Stimulated activated CD8-positive, alpha-beta memory T cell treated with anti-CD3 and anti-CD28 coated beads, Interleukin-7, amount 100 ng/mL, for 1 hour (primary cell): ENCODE measurements around the gene RNF168.
A peak's percentile ranks its signal among the peaks of the same experiment; 100 is the strongest.
"Not testable (repeated sequence)": the region's sequence is repeated elsewhere in the genome, so short reads cannot be mapped to it uniquely, and the experiment has no call there.

ENCODE experiments used
- DNase-seq, 2 donors: peaks; one replicate each; pipeline ENCODE4 v3.0.0-alpha.2; 2020; ENCODE audit warnings: low read depth in 2 of 2

Gene RNF168

GRCh38 chr3:196503196-196504076 is at the start of gene RNF168:
RNF168 (minus strand) TSS chr3:196503768; CDS start chr3:196503173, 595 bp downstream.
- DNase-seq = peak; percentile 79 to 80

DNA sequence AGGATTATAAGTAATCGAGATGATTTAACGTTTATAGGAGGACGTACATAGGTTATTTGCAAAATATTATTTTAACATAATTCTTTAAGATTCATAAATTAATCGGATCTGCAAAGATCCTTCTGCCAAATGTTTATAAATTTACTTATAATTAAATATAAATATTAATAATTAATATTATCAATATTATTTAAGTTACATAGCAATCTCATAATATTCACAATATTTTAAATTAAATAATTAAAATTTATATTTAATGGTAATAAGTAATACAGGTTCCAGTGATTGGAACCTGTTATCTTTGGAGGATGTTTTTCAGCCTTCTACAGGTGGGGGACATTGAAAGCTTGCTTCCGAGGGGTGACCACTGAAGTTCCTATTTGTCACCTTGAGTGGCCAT is 48.7 kb upstream of the RNF168 start:
- no peak for DNase-seq

GRCh38 chr3:196550172-196550571 is 46.6 kb upstream of the RNF168 start:
- DNase-seq = not testable (repeated sequence)

DNA sequence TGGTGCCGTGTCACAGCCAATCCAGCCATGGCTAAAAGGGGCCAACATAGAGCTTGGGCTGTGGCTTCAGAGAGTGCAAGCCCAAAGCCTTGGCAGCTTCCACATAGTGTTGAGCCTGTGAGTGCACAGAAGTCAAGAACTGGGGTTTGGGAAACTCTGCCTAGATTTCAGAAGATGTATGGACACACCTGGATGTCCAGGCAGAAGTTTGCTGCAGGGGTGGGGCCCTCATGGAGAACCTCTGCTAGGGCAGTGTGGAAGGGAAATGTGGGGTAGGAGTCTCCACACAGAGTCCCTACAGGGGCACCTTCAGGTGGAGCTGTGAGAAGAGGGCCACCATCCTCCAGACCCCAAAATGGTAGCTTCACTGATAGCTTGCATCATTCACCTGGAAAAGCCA is 45.7 kb upstream of the RNF168 start:
- not testable (repeated sequence) for DNase-seq

DNA sequence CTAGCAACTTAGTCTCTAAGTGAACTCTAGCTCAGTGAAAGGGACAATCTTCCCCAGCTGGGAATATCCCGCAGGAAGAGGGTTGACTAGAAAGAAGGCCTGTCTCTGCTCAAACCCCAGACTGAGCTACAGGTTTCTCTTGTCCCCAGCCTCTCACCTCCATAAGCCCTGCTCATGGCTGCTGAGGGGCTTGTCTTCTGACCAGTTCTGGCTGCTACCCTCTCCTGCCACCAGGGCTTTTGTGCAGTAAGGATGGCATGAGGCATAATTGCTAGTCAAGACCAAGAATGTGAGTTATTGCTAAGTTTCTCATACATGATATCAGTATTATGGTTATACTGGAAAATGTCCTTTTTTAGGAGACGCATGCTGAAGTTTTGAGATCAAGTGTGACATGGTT is 43.5 kb upstream of the RNF168 start:
- no peak for DNase-seq

DNA sequence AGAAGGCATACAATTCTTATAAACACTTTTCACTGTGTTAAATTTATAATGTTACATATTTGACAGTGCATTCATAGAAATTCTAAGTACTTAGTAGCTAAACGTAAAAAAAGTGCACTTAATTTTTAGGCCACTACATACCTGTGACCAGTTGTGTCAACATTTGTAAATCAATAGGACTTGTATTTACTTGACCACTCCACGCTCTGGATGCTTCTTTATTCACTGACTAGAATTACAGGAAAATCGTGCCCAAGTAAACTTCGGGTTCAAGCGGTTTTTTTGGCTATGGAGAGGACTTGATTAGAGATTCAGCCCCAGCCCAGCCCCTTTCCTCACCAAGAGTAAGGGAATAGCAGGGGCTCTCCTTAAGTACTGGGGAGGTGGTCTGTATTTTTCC is 43.0 kb upstream of the RNF168 start:
- DNase-seq = no peak

DNA sequence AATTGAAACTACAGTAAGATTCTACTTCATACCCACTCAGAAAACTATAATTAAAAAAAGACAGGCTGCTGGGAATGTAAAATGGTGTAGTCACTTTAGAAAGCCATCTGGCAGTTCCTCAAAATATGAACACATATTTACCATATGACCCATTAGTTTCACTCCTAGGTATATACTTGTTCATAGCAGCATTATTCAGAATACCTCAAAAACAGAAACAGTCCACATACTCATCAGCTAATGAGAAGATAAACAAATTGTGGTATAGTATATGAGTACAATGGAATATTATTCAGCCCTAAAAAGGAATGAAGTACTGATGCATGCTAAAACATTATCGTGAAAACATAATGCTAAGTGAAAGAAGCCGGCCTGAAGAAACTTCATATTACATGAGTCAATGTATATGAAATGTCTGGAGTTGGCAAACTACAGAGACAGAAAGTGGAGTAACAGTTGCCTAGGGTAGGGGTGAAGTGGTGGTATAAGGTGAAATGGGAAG is 41.0 kb upstream of the RNF168 start:
- no peak for DNase-seq

GRCh38 chr3:196541684-196542445 is 38.3 kb upstream of the RNF168 start:
- DNase-seq = no peak

DNA sequence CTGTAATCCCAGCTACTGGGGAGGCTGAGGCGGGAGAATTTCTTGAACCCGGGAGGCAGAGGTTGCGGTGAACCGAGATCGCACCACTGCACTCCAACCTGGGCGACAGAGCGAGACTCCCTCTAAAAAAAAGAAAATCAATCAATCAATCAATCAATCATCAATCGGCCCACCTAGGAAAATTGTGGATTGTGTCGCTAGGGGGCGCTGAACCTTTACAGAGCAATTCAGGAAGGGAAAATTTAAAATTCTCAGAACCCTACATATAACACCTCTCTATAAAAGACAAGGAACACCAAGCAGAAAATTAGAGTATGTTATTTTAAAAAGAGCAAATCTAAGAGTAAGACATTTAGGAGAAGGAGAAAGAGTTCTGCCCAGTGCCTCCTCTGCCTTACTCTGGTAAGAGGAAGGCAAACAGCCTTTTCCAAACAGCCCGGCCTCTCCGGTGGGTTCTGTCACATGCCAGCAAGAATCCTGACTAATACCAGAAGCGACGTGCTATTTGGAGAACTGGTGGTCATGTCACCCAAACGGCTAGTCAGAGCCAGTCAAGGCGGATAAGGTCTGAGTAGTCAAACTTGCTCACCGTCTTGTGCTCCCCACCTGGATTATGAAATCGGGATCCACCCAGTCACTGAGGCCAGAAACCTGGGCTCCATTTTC is 33.9 kb upstream of the RNF168 start:
- DNase-seq = peak; percentile 22 to 52

DNA sequence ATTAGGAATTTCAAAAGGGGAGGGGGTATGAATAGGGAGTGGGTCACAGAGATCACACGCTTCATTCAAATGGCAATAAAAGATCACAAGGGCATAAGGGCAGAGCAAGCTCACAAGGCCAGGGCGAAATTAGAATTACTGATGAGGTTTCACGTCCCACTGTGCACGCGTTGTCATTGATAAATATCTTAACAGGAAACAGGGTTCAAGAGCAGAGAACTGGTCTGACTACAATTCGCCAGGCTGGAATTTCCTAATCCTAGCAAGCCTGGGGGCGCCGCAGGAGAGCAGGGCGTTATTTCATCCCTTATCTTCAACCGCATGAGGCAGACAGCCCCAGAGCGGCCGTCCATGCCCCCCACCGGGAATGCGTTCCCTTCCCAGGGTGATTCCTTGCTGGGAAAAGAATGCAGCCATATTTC is 29.7 kb upstream of the RNF168 start:
- no peak for DNase-seq

DNA sequence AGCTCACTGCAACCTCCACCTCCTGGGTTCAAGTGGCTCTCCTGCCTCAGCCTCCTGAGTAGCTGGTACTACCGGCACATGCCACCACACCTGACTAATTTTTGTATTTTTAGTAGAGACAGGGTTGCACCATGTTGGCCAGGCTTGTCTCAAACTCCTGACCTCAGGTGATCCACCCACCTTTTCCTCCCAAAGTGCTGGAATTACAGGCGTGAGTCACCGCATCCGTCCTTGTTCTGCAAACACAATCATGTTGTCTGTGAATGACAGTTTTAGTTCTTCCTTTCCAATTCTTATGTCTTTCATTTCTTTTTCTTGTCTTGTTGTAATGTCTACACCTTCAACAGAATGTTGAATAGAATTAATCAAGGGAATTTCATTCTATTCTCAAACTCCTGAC is 27.9 kb upstream of the RNF168 start:
- no peak for DNase-seq

DNA sequence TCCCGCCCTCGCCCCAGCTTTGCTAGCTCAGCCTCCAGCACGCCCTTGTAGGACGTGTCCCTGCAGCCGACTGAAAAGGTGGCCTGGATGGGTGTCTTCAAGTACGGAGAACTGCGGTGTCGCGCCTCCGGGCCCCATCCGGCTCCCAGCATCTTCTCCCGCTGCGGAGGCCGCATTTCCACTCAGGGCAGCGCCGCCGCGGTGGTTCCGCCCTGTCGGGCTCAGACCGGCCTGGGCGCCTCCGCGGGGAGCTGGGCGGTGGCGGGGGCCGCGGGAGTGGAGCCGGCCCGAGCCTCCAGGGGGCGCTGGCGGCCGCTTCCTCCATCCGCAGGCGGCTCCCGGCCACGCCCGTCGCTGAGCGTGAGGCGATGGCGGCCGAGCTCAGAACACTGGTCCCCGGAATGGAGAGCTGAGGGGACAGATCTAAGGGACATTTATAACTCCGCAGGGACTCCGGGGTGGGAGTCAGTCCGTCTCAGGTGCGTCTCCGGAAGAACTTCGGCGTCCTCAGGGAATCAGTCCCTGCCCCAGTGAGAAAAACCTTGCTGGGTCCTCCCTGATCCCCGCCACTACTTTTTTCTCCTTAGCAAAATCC is 25.2 kb upstream of the RNF168 start:
- peak; percentile 48 to 72 for DNase-seq

- DNase-seq = no peak
Measured at GRCh38 chr3:196525141-196525540, 21.6 kb upstream of the RNF168 start.

GRCh38 chr3:196524527-196524926 is 21.0 kb upstream of the RNF168 start:
- no peak for DNase-seq

GRCh38 chr3:196523841-196524240 is 20.3 kb upstream of the RNF168 start:
- DNase-seq = no peak

GRCh38 chr3:196521291-196521690 is 17.7 kb upstream of the RNF168 start:
- DNase-seq = not testable (repeated sequence)

GRCh38 chr3:196519718-196520082 is 16.1 kb upstream of the RNF168 start:
- DNase-seq = no peak

DNA sequence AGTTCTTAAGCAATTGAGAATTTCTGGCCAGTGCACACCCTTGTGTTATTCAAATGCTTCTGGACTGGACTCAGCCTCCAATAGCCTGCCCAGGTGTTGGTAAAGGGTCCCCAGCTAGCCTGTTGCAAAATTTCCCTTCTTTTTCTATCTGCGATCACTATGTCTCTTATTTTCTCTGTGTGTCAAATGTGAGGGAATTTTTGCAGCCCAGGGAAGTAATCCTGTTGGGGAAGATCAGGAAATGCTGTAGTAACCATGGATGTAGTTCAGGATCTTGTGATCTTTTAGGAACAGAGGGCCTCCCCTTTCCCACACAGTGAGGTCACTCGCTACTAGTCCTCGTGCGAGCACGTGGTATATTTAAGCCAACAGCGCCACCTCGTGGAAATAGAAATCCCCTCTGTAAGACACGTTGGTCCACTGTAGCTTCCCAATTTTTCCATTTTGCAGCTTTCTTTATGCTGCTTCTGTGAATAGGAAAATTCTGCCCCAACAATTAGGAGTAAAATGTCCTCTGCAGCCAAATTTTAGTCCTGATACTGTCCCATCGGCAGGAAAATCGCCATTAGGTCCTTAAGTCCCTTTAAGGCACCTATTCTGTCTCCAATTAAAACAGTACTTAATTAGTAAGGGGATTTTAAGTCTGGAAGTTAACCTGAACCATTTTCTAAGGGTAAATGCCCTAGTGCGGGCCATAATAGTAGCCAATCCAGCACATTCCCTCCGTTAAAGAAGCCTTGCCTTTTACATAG is 15.6 kb upstream of the RNF168 start:
- DNase-seq = peak in 1 of 2 donors; percentile 30

- DNase-seq = no peak
Measured at GRCh38 chr3:196517919-196518318, 14.4 kb upstream of the RNF168 start.

- DNase-seq = no peak
Measured at GRCh38 chr3:196517162-196517800, 13.7 kb upstream of the RNF168 start.
